22Rv1 (cell line): ENCODE results near the gene ILDR2.

ENCODE experiments used
- ZFX ChIP-seq: fragments of 450-650 bp; IDR thresholded peaks from 2 replicates; pipeline ENCODE4 v1.6.1; 2017; ENCODE audit warnings: antibody characterized with exemption, borderline replicate concordance
- TF ChIP-seq, protein P1 (sequence below): fragments of 450-650 bp; IDR thresholded peaks from 2 replicates; pipeline ENCODE4 v1.5.1; 2017; ENCODE audit warnings: mild to moderate bottlenecking

- TF ChIP-seq, protein P1, sequence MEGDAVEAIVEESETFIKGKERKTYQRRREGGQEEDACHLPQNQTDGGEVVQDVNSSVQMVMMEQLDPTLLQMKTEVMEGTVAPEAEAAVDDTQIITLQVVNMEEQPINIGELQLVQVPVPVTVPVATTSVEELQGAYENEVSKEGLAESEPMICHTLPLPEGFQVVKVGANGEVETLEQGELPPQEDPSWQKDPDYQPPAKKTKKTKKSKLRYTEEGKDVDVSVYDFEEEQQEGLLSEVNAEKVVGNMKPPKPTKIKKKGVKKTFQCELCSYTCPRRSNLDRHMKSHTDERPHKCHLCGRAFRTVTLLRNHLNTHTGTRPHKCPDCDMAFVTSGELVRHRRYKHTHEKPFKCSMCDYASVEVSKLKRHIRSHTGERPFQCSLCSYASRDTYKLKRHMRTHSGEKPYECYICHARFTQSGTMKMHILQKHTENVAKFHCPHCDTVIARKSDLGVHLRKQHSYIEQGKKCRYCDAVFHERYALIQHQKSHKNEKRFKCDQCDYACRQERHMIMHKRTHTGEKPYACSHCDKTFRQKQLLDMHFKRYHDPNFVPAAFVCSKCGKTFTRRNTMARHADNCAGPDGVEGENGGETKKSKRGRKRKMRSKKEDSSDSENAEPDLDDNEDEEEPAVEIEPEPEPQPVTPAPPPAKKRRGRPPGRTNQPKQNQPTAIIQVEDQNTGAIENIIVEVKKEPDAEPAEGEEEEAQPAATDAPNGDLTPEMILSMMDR, result no peak
- TF ChIP-seq ZFX, result no peak
Observed at GRCh38 chr1:166999500-167000055, 24.2 kb upstream of the ILDR2 start.
